Activated gamma-delta T cell treated with anti-CD3 and anti-CD28 coated beads, Interleukin-2, amount 50 U/mL, for 16 hours (primary cell): ENCODE results near the gene FEM1C.

Experiments used
- DNase-seq: peaks from one replicate; pipeline ENCODE4 v3.0.0-alpha.2; 2020; ENCODE audit warnings: low read depth

FEM1C gene

GRCh38 chr5:115557667-115558387 lies 13.3 kb upstream of the FEM1C start:
- no peak for DNase-seq

GRCh38 chr5:115556276-115556675 lies 11.7 kb upstream of the FEM1C start:
- DNase-seq: no peak

GRCh38 chr5:115555084-115555633 lies 10.6 kb upstream of the FEM1C start:
- DNase-seq: no peak

- DNase-seq: no peak
These were observed 8.5 kb upstream of the FEM1C start for GRCh38 chr5:115553082-115553481.

GRCh38 chr5:115551415-115551814 lies 6.8 kb upstream of the FEM1C start:
- DNase-seq: no peak

GRCh38 chr5:115549154-115549553 lies 4.6 kb upstream of the FEM1C start:
- no peak for DNase-seq

GRCh38 chr5:115548683-115549082 lies 4.1 kb upstream of the FEM1C start:
- DNase-seq: no peak

- DNase-seq: no peak
These were observed 842 bp upstream of the FEM1C start for GRCh38 chr5:115545351-115545882.

GRCh38 chr5:115544043-115544435 lies 536 bp downstream of the FEM1C start:
- peak; percentile 25 for DNase-seq

- peak; percentile 10 for DNase-seq
These were observed 1.1 kb downstream of the FEM1C start for GRCh38 chr5:115543365-115544042.

- no peak for DNase-seq
These were observed 1.8 kb downstream of the FEM1C start for GRCh38 chr5:115542651-115543364.

GRCh38 chr5:115542086-115542485 lies 2.5 kb downstream of the FEM1C start:
- no peak for DNase-seq

GRCh38 chr5:115541611-115542010 lies 3.0 kb downstream of the FEM1C start:
- DNase-seq: no peak

- DNase-seq: no peak
These were observed 9.0 kb downstream of the FEM1C start for GRCh38 chr5:115535479-115536035.

- DNase-seq: no peak
These were observed 12.1 kb downstream of the FEM1C start for GRCh38 chr5:115532517-115532916.

- no peak for DNase-seq
These were observed 12.7 kb downstream of the FEM1C start for GRCh38 chr5:115531787-115532367.

GRCh38 chr5:115531380-115531779 lies 13.2 kb downstream of the FEM1C start:
- DNase-seq: no peak

GRCh38 chr5:115530426-115530825 lies 14.1 kb downstream of the FEM1C start:
- DNase-seq: no peak

GRCh38 chr5:115526604-115527003 lies 18.0 kb downstream of the FEM1C start:
- no peak for DNase-seq

- no peak for DNase-seq
These were observed 20.3 kb downstream of the FEM1C start for GRCh38 chr5:115524199-115524847.

- DNase-seq: no peak
These were observed 21.7 kb downstream of the FEM1C start for GRCh38 chr5:115522832-115523403.
